ENCODE measurements around the gene ISM1. TPM values are rescaled to one million over a fixed set of nuclear protein-coding genes. Genes with fewer than 3 reads are reported as not detected.

Gene ISM1
- total RNA-seq, 3 donors from 2014 or later: 13.0 to 18.7 (median 15.2) TPM

DNA sequence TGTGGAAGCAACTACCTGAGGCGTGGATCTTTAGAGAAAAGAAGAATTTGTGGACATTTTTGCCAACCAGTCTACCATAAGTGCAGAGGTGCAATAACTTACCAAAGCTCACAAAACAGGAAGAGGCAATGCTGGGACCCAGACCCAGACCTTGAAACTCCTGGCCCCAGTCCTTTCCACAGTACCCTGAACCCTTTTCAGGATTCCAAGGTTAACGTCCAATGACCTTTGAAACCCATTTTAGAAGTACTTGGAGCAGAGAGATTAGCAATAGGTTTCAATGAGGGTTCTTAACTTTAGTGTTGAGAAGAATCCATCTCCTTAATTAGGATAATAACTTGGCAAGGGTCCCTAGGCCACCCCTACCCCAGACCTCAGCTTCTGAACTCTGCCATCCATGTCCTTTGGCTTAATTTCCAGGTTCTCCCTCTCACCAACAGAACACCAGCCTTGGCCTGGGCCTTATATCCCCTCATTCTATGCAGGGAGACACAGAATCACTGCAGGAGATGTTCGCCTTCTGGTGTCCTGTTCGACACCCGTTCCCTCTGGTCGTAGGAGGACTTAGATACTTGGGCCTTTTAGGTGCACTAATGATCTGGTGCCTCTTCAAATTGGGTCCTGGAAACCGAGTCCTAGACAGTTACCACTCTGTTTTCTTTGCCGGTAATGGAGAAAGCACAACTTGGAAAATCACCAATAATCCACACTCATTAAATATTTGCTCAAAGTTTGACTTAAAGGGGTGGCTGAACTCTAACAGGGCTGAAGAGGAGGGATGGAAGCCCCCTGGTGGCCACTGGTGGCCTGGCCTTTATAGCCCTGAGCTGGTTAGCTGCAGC is 40.6 kb downstream of the ISM1 start:
- DNase-seq (ENCODE audit: low spot score in 2 of 2): no peak
- intact Hi-C loops (cut with DNase I; ENCODE audit: low total_unique reads): no loop called here
- H3K27ac ChIP-seq: no peak overlapping the region

DNA sequence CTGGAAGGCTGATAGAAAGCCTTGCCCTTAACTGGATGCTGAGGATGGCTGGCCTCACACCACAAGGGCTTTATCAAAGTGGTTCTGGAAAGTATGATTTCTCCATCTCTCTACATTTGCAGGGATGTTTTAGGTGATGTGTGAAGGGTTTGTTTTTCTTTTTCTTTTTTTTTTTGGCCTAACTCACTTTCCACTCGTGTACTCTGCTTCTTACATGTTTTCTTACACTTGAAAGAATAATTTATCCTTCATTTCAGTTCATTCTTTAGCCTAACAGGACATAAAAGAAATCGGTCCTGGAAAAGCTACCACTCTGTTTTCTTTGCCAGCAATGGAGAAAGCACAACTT is 41.2 kb downstream of the ISM1 start:
- intact Hi-C loops (cut with DNase I; ENCODE audit: low total_unique reads): no loop called here

More for the DNA sequence above, 40.6 kb downstream of the ISM1 start:
- H3K9me3 ChIP-seq: no peaks in the 10 kb centered on the region
- TF ChIP-seq, protein P1, sequence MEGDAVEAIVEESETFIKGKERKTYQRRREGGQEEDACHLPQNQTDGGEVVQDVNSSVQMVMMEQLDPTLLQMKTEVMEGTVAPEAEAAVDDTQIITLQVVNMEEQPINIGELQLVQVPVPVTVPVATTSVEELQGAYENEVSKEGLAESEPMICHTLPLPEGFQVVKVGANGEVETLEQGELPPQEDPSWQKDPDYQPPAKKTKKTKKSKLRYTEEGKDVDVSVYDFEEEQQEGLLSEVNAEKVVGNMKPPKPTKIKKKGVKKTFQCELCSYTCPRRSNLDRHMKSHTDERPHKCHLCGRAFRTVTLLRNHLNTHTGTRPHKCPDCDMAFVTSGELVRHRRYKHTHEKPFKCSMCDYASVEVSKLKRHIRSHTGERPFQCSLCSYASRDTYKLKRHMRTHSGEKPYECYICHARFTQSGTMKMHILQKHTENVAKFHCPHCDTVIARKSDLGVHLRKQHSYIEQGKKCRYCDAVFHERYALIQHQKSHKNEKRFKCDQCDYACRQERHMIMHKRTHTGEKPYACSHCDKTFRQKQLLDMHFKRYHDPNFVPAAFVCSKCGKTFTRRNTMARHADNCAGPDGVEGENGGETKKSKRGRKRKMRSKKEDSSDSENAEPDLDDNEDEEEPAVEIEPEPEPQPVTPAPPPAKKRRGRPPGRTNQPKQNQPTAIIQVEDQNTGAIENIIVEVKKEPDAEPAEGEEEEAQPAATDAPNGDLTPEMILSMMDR (IDR thresholded peaks at IDR 0.05): peak in 1 of 3 donors; percentile 18
- TF ChIP-seq POLR2A (IDR thresholded peaks at IDR 0.05): no peak
- H3K4me3 ChIP-seq: no peak overlapping the region
- no peaks in the 10 kb centered on the region for H3K36me3 ChIP-seq
- H3K27me3 ChIP-seq: no peaks in the 10 kb centered on the region
- H3K4me1 ChIP-seq: no peaks in the 10 kb centered on the region

DNA sequence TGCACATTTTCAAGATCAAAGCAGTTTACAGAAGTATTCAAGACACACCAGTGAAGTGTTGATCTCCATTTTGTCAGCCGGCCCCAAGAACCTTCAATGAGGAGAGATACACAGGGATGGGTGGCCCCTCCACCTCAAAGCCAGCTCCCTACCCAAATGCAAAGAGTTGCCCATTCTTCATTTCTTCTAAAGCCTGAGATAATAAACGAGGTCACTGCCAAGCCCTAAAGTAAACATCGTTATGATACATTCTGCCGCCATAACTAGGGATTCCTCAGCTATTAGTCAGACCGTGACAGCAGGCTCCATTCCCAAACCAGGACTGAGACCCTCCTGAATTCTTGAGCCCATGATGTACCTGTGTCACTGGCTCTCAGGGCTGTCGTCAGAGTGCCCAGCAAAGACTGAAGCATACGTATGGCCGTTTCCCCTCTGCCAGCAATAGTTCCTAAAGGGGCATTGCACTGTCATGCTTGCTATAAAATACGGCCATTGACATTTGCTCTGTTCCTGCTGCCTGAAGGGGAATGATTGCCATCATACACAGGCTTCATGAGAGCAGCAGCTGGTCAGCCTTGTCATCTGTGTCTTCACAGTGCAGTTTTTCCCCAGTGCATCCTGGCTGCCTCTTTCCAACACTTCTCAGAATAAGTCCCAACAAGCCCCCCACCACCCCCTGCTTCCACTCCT is 41.7 kb downstream of the ISM1 start:
- no peaks in the 10 kb centered on the region for H3K4me1 ChIP-seq
- H3K27me3 ChIP-seq: no peaks in the 10 kb centered on the region
- intact Hi-C loops (cut with DNase I; ENCODE audit: low total_unique reads): no loop called here
- H3K27ac ChIP-seq: no peak overlapping the region
- no peak overlapping the region for H3K4me3 ChIP-seq
- H3K9me3 ChIP-seq: no peaks in the 10 kb centered on the region
- no peak for DNase-seq (ENCODE audit: low spot score in 2 of 2)
- no peaks in the 10 kb centered on the region for H3K36me3 ChIP-seq
- no peak for TF ChIP-seq POLR2AphosphoS5 (IDR thresholded peaks at IDR 0.05)
- no peak for TF ChIP-seq POLR2A (IDR thresholded peaks at IDR 0.05)
- TF ChIP-seq, protein P1 (IDR thresholded peaks at IDR 0.05): no peak

More for the DNA sequence above, 41.2 kb downstream of the ISM1 start:
- no peak for TF ChIP-seq POLR2AphosphoS5 (IDR thresholded peaks at IDR 0.05)
- TF ChIP-seq POLR2A (IDR thresholded peaks at IDR 0.05): no peak
- TF ChIP-seq, protein P1 (IDR thresholded peaks at IDR 0.05): no peak
- H3K4me3 ChIP-seq: no peak overlapping the region
- no peaks in the 10 kb centered on the region for H3K27me3 ChIP-seq
- no peaks in the 10 kb centered on the region for H3K36me3 ChIP-seq
- no peak for DNase-seq (ENCODE audit: low spot score in 2 of 2)
- H3K9me3 ChIP-seq: no peaks in the 10 kb centered on the region
- no peaks in the 10 kb centered on the region for H3K4me1 ChIP-seq
- no peak overlapping the region for H3K27ac ChIP-seq

DNA sequence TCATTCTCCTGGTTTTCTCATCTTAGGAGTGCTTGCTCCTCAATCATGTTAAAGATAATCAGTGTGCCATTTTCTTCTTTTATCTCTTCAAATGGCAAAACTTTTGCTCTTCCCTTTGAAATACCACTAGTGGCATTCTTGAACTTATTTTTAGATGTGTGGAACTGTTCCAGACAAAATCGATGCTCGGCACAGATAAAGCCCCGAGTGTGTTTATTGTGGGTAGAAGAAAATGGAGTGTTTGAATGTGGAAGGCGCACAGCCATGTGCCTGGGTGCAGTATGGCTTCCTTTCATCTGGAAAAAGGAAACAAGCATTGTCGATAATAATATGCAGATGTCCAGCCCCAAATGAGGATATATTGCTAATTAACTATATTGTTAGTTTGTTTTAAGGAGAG is 42.4 kb downstream of the ISM1 start:
- Histone ChIP-seq H3K27me3 (no peaks in the 10 kb centered on the region), H3K4me3 (no peak overlapping the region), H3K27ac (no peak overlapping the region), H3K36me3 (no peaks in the 10 kb centered on the region), H3K9me3 (no peaks in the 10 kb centered on the region), H3K4me1 (no peaks in the 10 kb centered on the region)
- TF ChIP-seq, protein P1 (IDR thresholded peaks at IDR 0.05): no peak
- TF ChIP-seq POLR2A (IDR thresholded peaks at IDR 0.05): no peak
- TF ChIP-seq POLR2AphosphoS5 (IDR thresholded peaks at IDR 0.05): no peak
- DNase-seq (ENCODE audit: low spot score in 2 of 2): no peak
- intact Hi-C loops (cut with DNase I; ENCODE audit: low total_unique reads): no loop called here

DNA sequence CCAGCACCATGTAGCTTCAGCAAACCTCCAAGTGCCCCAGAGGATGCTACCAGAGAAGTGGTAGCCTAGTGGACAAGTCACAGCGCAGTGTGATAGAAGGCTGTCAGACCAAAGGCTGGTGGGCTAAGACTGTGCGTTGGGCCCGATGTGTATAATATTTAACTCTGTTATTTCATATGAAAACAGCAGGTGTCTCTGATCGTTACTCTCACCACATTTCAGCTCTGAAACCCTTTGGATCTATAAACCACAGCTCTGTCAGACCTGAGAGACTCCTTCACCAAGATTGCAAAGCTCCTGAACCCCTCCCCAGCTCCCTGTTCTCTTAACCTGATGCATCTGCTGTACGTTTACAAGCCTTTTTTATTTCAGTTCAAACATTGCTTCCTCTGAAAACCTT is 43.8 kb downstream of the ISM1 start:
- no peaks in the 10 kb centered on the region for H3K27me3 ChIP-seq
- H3K4me1 ChIP-seq: no peaks in the 10 kb centered on the region
- intact Hi-C loops (cut with DNase I; ENCODE audit: low total_unique reads): no loop called here
- no peaks in the 10 kb centered on the region for H3K36me3 ChIP-seq
- no peak for DNase-seq (ENCODE audit: low spot score in 2 of 2)
- no peak for TF ChIP-seq POLR2A (IDR thresholded peaks at IDR 0.05)
- no peak for TF ChIP-seq POLR2AphosphoS5 (IDR thresholded peaks at IDR 0.05)
- TF ChIP-seq, protein P1 (IDR thresholded peaks at IDR 0.05): no peak
- no peaks in the 10 kb centered on the region for H3K9me3 ChIP-seq
- H3K27ac ChIP-seq: no peak overlapping the region
- H3K4me3 ChIP-seq: no peak overlapping the region
